Mesenchymal stem cell (in vitro differentiated cells and primary cell): Measurements from ENCODE around the gene EIF3I.

Source experiments
- DNase-seq: peaks from one replicate; pipeline ENCODE4 v3.0.0-alpha.2; 2013
- H2AFZ ChIP-seq: one replicate; pipeline ENCODE4 v1.6.1; 2013; ENCODE audit warnings: low read depth, mild to moderate bottlenecking, control low read depth, inconsistent platforms, low read length, moderate library complexity
- H2AK5ac ChIP-seq: 2 replicates; pipeline ENCODE4 v1.6.1; 2013; ENCODE audit warnings: low read length, moderate library complexity, mild to moderate bottlenecking, inconsistent platforms; ENCODE audit not compliant: severe bottlenecking
- H2BK120ac ChIP-seq: one replicate; pipeline ENCODE4 v1.6.1; 2013; ENCODE audit warnings: low read depth, mild to moderate bottlenecking, inconsistent platforms, low read length, moderate library complexity
- H2BK12ac ChIP-seq, 2 experiments: one replicate each; pipeline ENCODE4 v1.6.1; 2013; ENCODE audit warnings: inconsistent platforms in 2 of 2, low read length in 2 of 2, mild to moderate bottlenecking in 2 of 2, moderate library complexity in 2 of 2, control low read depth in 1 of 2
- H2BK15ac ChIP-seq: one replicate; pipeline ENCODE4 v1.6.1; 2013; ENCODE audit warnings: mild to moderate bottlenecking, low read depth, inconsistent platforms; ENCODE audit not compliant: poor library complexity, severe bottlenecking
- H2BK5ac ChIP-seq: 2 replicates; pipeline ENCODE4 v1.6.1; 2013; ENCODE audit warnings: low read depth, mild to moderate bottlenecking, low read length, control low read depth, inconsistent platforms; ENCODE audit not compliant: poor library complexity, severe bottlenecking
- H3K14ac ChIP-seq, 2 experiments: one replicate each; pipeline ENCODE4 v1.6.1; 2013; ENCODE audit warnings: inconsistent platforms in 2 of 2, low read length in 2 of 2, control low read depth in 1 of 2, mild to moderate bottlenecking in 1 of 2, moderate library complexity in 1 of 2
- H3K18ac ChIP-seq, 2 experiments: one replicate each; pipeline ENCODE4 v1.6.1; 2013; ENCODE audit warnings: inconsistent platforms in 2 of 2, low read length in 2 of 2, control low read depth in 1 of 2, low read depth in 1 of 2, mild to moderate bottlenecking in 1 of 2
- H3K23ac ChIP-seq, 2 experiments: one replicate each; pipeline ENCODE4 v1.6.1; 2013; ENCODE audit warnings: inconsistent platforms in 2 of 2, low read length in 2 of 2, mild to moderate bottlenecking in 2 of 2, moderate library complexity in 2 of 2, control low read depth in 1 of 2
- H3K27ac ChIP-seq: 2 replicates; pipeline ENCODE4 v1.5.1; 2013; ENCODE audit warnings: mild to moderate bottlenecking, moderate library complexity, low read length, control low read depth, inconsistent platforms; ENCODE audit not compliant: poor library complexity, severe bottlenecking
- H3K27me3 ChIP-seq, 2 experiments: 2 replicates each; pipeline versions ENCODE4 v1.6.1 to v1.7.0; 2013; ENCODE audit warnings: low read length in 2 of 2, mild to moderate bottlenecking in 2 of 2, moderate library complexity in 2 of 2, control low read depth in 1 of 2, inconsistent platforms in 1 of 2; ENCODE audit not compliant: control insufficient read depth in 1 of 2, insufficient read depth in 1 of 2
- H3K36me3 ChIP-seq, 2 experiments: 2 replicates each; pipeline versions ENCODE4 v1.6.1 to v1.7.0; 2013; ENCODE audit warnings: low read length in 2 of 2, control low read depth in 1 of 2, inconsistent platforms in 1 of 2, low read depth in 1 of 2, mild to moderate bottlenecking in 1 of 2; ENCODE audit not compliant: insufficient read depth in 2 of 2, control insufficient read depth in 1 of 2
- H3K4ac ChIP-seq, 2 experiments: one replicate each; pipeline ENCODE4 v1.6.1; 2013; ENCODE audit warnings: inconsistent platforms in 2 of 2, low read length in 2 of 2, mild to moderate bottlenecking in 2 of 2, moderate library complexity in 2 of 2, control low read depth in 1 of 2, low read depth in 1 of 2
- H3K4me1 ChIP-seq: 2 replicates; pipeline ENCODE4 v1.6.1; 2013; ENCODE audit warnings: low read depth, low read length, control low read depth; ENCODE audit not compliant: control insufficient read depth, insufficient read depth
- H3K4me2 ChIP-seq: 2 replicates; pipeline ENCODE4 v1.6.1; 2013; ENCODE audit warnings: low read length, mild to moderate bottlenecking, inconsistent platforms; ENCODE audit not compliant: poor library complexity, severe bottlenecking
- H3K4me3 ChIP-seq, 2 experiments: 2 replicates each; pipeline versions ENCODE4 v1.5.1 to v1.7.0; 2013; ENCODE audit warnings: low read length in 2 of 2, mild to moderate bottlenecking in 2 of 2, control low read depth in 1 of 2, low read depth in 1 of 2; ENCODE audit not compliant: insufficient read depth in 1 of 2
- H3K79me1 ChIP-seq: replicated peaks from 2 replicates; pipeline ENCODE4 v1.6.1; 2013; ENCODE audit warnings: mild to moderate bottlenecking, control low read depth, low read length, inconsistent platforms; ENCODE audit not compliant: poor library complexity, severe bottlenecking
- H3K9ac ChIP-seq: 2 replicates; pipeline ENCODE4 v1.7.0; 2013; ENCODE audit warnings: mild to moderate bottlenecking, low read length, moderate library complexity
- H3K9me3 ChIP-seq: 2 replicates; pipeline ENCODE4 v1.7.0; 2013; ENCODE audit warnings: mild to moderate bottlenecking, low read length; ENCODE audit not compliant: control insufficient read depth
- H4K8ac ChIP-seq: one replicate; pipeline ENCODE4 v1.6.1; 2013; ENCODE audit warnings: inconsistent platforms, mild to moderate bottlenecking, low read length, moderate library complexity
- H4K91ac ChIP-seq: one replicate; pipeline ENCODE4 v1.6.1; 2013; ENCODE audit warnings: mild to moderate bottlenecking, low read length, inconsistent platforms
- WGBS: methylation state at CpG from one replicate; pipeline ENCODE4 v1.1.7; 2013; ENCODE audit warnings: mixed read lengths; 5-methylcytosine and 5-hydroxymethylcytosine counted together

Gene EIF3I

DNA sequence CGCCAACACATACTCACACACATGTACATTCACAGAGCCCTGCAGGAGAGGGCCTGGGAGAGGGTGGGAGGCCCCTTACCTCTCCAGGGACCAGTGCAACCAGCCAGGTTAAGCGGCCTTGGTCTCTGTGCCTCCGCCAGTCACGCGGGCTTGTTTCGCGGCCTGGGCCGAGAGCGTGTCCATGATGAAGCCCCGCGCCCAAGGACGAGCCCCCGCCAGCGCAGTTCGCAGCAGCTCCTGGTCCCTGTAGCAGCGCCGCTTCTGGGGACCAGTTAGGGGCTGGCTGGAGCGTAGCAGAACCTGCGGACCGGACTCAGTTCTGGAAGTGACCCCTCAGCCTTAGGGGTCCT lies 17.6 kb downstream of the EIF3I start:
- no peak overlapping the region for H2AK5ac ChIP-seq
- H2BK120ac ChIP-seq = no peak overlapping the region
- H3K4ac ChIP-seq = peak overlapping the region; percentile 42 to 68
- H3K9me3 ChIP-seq = no peaks in the 10 kb centered on the region
- H2AFZ ChIP-seq = peak overlapping the region; percentile 49
- H3K14ac ChIP-seq = peak overlapping the region in 1 of 2 experiments; percentile 62
- peak overlapping the region; percentile 60 for H2BK15ac ChIP-seq
- peak overlapping the region in 1 of 2 experiments; percentile 96 for H3K23ac ChIP-seq
- peak overlapping the region; percentile 59 to 93 for H3K4me3 ChIP-seq
- peak overlapping the region in 1 of 2 experiments; percentile 71 for H2BK12ac ChIP-seq
- peak overlapping the region; percentile 81 for H3K4me2 ChIP-seq
- no peaks in the 10 kb centered on the region for H3K27me3 ChIP-seq
- H3K27ac ChIP-seq = no peak overlapping the region
- peak overlapping the region; percentile 6 to 83 for H3K18ac ChIP-seq
- H4K91ac ChIP-seq = peak overlapping the region; percentile 0
- peaks cover 5 to 12% of the 10 kb centered on the region in 2 experiments for H3K36me3 ChIP-seq
- no peaks in the 10 kb centered on the region for H3K79me1 ChIP-seq
- WGBS = 32% methylated on average over 19 of the region's 20 CpGs
- H4K8ac ChIP-seq = peak overlapping the region; percentile 41
- DNase-seq = no peak
- H3K4me1 ChIP-seq = peaks cover 22% of the 10 kb centered on the region
- H2BK5ac ChIP-seq = no peak overlapping the region
- H3K9ac ChIP-seq = peak overlapping the region; percentile 90

DNA sequence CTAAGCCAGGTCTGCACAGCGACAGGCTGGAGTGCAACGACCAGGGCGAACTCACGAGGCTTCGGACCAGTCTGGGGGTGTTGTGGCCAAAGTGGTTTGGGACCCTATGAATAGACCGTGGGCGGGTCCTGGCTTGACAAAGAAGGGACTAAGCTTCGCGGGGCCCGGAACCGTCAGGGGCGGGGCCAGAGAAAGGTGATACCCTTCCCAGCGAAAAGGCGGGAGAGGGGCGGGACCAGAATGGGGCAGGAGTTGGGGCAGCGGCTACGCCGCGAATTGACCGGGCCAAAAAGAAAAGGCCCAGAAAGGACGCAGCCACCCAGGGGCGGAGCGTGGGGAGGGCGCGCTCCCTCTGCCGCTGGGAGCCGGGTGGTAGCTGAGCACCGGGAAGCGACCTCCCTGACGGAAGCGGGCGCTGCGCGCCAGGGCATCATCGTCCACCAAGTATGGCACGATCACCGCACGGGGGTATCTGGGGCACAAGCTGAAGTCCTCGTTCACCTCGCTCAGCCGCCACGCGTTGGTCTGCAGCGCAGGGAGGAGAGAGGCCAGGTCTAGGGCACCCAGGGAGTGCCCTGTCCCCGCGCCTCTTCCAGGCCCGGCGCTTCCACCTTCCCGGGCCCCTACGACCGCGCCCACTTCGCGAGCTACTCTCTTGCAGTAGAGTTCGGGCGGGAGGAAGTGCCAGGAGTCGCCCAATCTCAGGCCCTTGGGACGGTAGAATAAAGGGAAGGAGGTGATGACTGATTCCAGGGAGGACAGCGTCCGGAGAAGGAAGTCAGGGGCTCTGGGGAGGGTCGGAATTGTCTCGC lies 18.1 kb downstream of the EIF3I start:
- Histone ChIP-seq H3K4me3 (peak overlapping the region; percentile 59 to 93), H3K79me1 (no peaks in the 10 kb centered on the region), H2BK120ac (peak overlapping the region; percentile 19), H3K14ac (peak overlapping the region in 1 of 2 experiments; percentile 62), H3K9ac (peak overlapping the region; percentile 90), H3K18ac (peak overlapping the region; percentile 26 to 83), H2BK15ac (peak overlapping the region; percentile 60), H4K91ac (peak overlapping the region; percentile 0), H2AFZ (peak overlapping the region; percentile 66), H2BK12ac (peak overlapping the region in 1 of 2 experiments; percentile 71), H3K4me1 (peaks cover 22% of the 10 kb centered on the region), H4K8ac (peak overlapping the region; percentile 41), H3K4me2 (peak overlapping the region; percentile 81), H2BK5ac (no peak overlapping the region), H3K36me3 (peaks cover 3 to 6% of the 10 kb centered on the region in 2 experiments), H3K4ac (peak overlapping the region; percentile 52 to 77), H3K23ac (peak overlapping the region in 1 of 2 experiments; percentile 96), H3K27ac (no peak overlapping the region), H3K27me3 (no peaks in the 10 kb centered on the region), H2AK5ac (no peak overlapping the region), H3K9me3 (no peaks in the 10 kb centered on the region)
- DNase-seq = peak; percentile 68
- WGBS = 2% methylated on average over 61 of the region's 62 CpGs

DNA sequence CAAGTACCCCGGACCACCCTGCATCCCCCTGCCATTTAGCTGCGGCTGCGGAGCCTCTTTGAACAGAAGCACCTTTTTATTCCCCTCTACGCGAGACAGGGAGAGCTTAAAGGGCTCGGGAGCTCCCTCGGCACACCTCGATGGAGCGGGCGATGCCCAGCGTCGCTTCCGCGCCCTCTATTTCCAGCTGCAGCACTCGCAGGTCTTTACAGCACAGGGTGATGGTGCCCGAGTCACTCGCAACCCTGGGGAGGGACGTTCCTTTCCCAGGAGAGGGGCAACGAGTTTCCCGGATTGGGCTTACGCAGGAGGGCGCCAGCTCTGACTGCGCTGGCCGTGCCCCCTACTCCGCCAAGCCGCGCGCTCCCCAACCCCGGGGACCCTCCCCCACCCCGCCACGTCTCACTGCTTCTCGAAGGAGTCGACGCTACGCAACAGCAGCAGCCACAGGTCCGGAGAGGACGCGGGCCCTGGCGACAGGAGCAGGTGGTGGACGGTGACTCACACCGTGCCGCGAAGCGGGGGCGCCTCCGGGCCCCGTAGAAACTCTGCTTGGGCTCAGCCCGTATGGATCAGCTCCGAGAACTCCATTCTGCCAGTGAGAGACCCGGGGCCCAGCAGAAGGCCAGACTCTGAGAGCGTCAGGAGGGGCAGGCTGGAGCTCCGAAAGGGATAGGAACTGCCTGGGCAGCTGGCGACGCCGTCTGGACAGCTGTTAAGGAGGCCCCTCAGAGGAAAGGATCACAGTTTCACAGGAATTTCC lies 19.0 kb downstream of the EIF3I start:
- peak overlapping the region; percentile 66 for H2AFZ ChIP-seq
- no peak overlapping the region for H3K27ac ChIP-seq
- H2BK15ac ChIP-seq = no peak overlapping the region
- peak overlapping the region in 1 of 2 experiments; percentile 26 for H3K14ac ChIP-seq
- DNase-seq = peak; percentile 82
- H4K91ac ChIP-seq = peak overlapping the region; percentile 23
- peak overlapping the region; percentile 59 to 93 for H3K4me3 ChIP-seq
- H2AK5ac ChIP-seq = no peak overlapping the region
- H4K8ac ChIP-seq = peak overlapping the region; percentile 21
- peak overlapping the region; percentile 52 to 77 for H3K4ac ChIP-seq
- no peaks in the 10 kb centered on the region for H3K9me3 ChIP-seq
- H3K9ac ChIP-seq = peak overlapping the region; percentile 90
- H2BK5ac ChIP-seq = no peak overlapping the region
- peak overlapping the region; percentile 26 to 73 for H3K18ac ChIP-seq
- H3K27me3 ChIP-seq = no peaks in the 10 kb centered on the region
- peaks cover 3% of the 10 kb centered on the region in 2 experiments for H3K36me3 ChIP-seq
- peak overlapping the region; percentile 81 for H3K4me2 ChIP-seq
- peak overlapping the region in 1 of 2 experiments; percentile 47 for H3K23ac ChIP-seq
- peaks cover 22% of the 10 kb centered on the region for H3K4me1 ChIP-seq
- H2BK12ac ChIP-seq = peak overlapping the region in 1 of 2 experiments; percentile 34
- WGBS = under 1% methylated on average over 47 of the region's 55 CpGs
- no peaks in the 10 kb centered on the region for H3K79me1 ChIP-seq
- peak overlapping the region; percentile 19 for H2BK120ac ChIP-seq
